H9 (cell line): ENCODE results near the gene DHRS4L2. TPM values are rescaled to one million over a fixed set of nuclear protein-coding genes. Genes with fewer than 3 reads are reported as not detected.

Experiments
- DNase-seq: peaks from one replicate; pipeline ENCODE4 v3.0.0-alpha.2; 2017
- H2AFZ ChIP-seq: one replicate; pipeline ENCODE4 v1.6.1; 2013; ENCODE audit warnings: mild to moderate bottlenecking, low read length, control low read depth, moderate library complexity
- H2AK5ac ChIP-seq: 2 replicates; pipeline ENCODE4 v1.6.1; 2013; ENCODE audit warnings: low read length, control low read depth, mixed read lengths; ENCODE audit not compliant: insufficient read length
- H2BK120ac ChIP-seq: one replicate; pipeline ENCODE4 v1.6.1; 2013; ENCODE audit warnings: low read depth, mild to moderate bottlenecking, low read length, control low read depth, inconsistent platforms; ENCODE audit not compliant: poor library complexity, severe bottlenecking
- H2BK12ac ChIP-seq: 2 replicates; pipeline ENCODE4 v1.6.1; 2013; ENCODE audit warnings: low read length, control low read depth, mixed read lengths, low read depth; ENCODE audit not compliant: insufficient read length
- H2BK15ac ChIP-seq: 2 replicates; pipeline ENCODE4 v1.6.1; 2013; ENCODE audit warnings: low read depth, low read length, control low read depth
- H2BK20ac ChIP-seq: one replicate; pipeline ENCODE4 v1.6.1; 2013; ENCODE audit warnings: low read depth, mild to moderate bottlenecking, low read length, control low read depth, inconsistent platforms; ENCODE audit not compliant: poor library complexity, severe bottlenecking
- H2BK5ac ChIP-seq: 2 replicates; pipeline ENCODE4 v1.6.1; 2013; ENCODE audit warnings: low read length, control low read depth, mixed read lengths; ENCODE audit not compliant: insufficient read length
- H3K14ac ChIP-seq: 2 replicates; pipeline ENCODE4 v1.6.1; 2013; ENCODE audit warnings: low read length, control low read depth; ENCODE audit not compliant: insufficient read depth
- H3K18ac ChIP-seq: 2 replicates; pipeline ENCODE4 v1.6.1; 2013; ENCODE audit warnings: low read depth, mild to moderate bottlenecking, mixed read lengths, low read length, control low read depth; ENCODE audit not compliant: insufficient read length
- H3K23ac ChIP-seq: 2 replicates; pipeline ENCODE4 v1.6.1; 2013; ENCODE audit warnings: low read length, control low read depth, mixed read lengths, low read depth; ENCODE audit not compliant: insufficient read length
- H3K23me2 ChIP-seq: 2 replicates; pipeline ENCODE4 v1.6.1; 2013; ENCODE audit warnings: low read depth, mild to moderate bottlenecking, mixed read lengths, low read length, control low read depth; ENCODE audit not compliant: insufficient read length, poor library complexity, severe bottlenecking
- H3K27ac ChIP-seq: 2 replicates; pipeline ENCODE4 v1.5.1; 2013; ENCODE audit warnings: low read length, control low read depth, mixed read lengths, low read depth; ENCODE audit not compliant: insufficient read length
- H3K27me3 ChIP-seq: 2 replicates; pipeline ENCODE4 v1.6.1; 2013; ENCODE audit warnings: low read length, control low read depth, inconsistent platforms; ENCODE audit not compliant: insufficient read depth
- H3K4ac ChIP-seq: 2 replicates; pipeline ENCODE4 v1.6.1; 2013; ENCODE audit warnings: low read depth, mild to moderate bottlenecking, control low read depth, inconsistent platforms, low read length, moderate library complexity
- H3K4me1 ChIP-seq: 2 replicates; pipeline ENCODE4 v1.6.1; 2013; ENCODE audit warnings: low read length, control low read depth, inconsistent platforms; ENCODE audit not compliant: insufficient read depth
- H3K4me2 ChIP-seq: 2 replicates; pipeline ENCODE4 v1.6.1; 2013; ENCODE audit warnings: low read length, control low read depth, mixed read lengths; ENCODE audit not compliant: insufficient read length, insufficient read depth
- H3K56ac ChIP-seq: 2 replicates; pipeline ENCODE4 v1.6.1; 2013; ENCODE audit warnings: low read depth, mild to moderate bottlenecking, mixed read lengths, low read length, control low read depth; ENCODE audit not compliant: insufficient read length
- H3K79me1 ChIP-seq: 2 replicates; pipeline ENCODE4 v1.6.1; 2013; ENCODE audit warnings: low read depth, mild to moderate bottlenecking, moderate library complexity, low read length, control low read depth, inconsistent platforms; ENCODE audit not compliant: insufficient read depth, poor library complexity, severe bottlenecking
- H3K79me2 ChIP-seq: 2 replicates; pipeline ENCODE4 v1.6.1; 2013; ENCODE audit warnings: low read length, control low read depth, inconsistent platforms; ENCODE audit not compliant: insufficient read depth
- H3K9ac ChIP-seq: 2 replicates; pipeline ENCODE4 v1.6.1; 2013; ENCODE audit warnings: low read length, control low read depth, mixed read lengths; ENCODE audit not compliant: insufficient read length; ENCODE audit errors: extremely low read depth
- H3K9me3 ChIP-seq: one replicate; pipeline ENCODE4 v1.6.1; 2013; ENCODE audit warnings: low read depth, low read length, inconsistent platforms; ENCODE audit not compliant: control insufficient read depth
- H3T11ph ChIP-seq: one replicate; pipeline ENCODE4 v1.6.1; 2013; ENCODE audit warnings: mild to moderate bottlenecking, low read length, control low read depth, inconsistent platforms
- H4K20me1 ChIP-seq: one replicate; pipeline ENCODE4 v1.6.1; 2013; ENCODE audit not compliant: control insufficient read depth, insufficient read length, insufficient read depth
- H4K5ac ChIP-seq: 2 replicates; pipeline ENCODE4 v1.6.1; 2013; ENCODE audit warnings: low read depth, mild to moderate bottlenecking, mixed read lengths, low read length, control low read depth; ENCODE audit not compliant: insufficient read length
- H4K8ac ChIP-seq: replicated peaks from 2 replicates; pipeline ENCODE4 v1.6.1; 2013; ENCODE audit warnings: low read length, control low read depth, mixed read lengths, low read depth; ENCODE audit not compliant: insufficient read length
- H4K91ac ChIP-seq: 2 replicates; pipeline ENCODE4 v1.6.1; 2013; ENCODE audit warnings: low read depth, mild to moderate bottlenecking, moderate library complexity, mixed read lengths, low read length, control low read depth; ENCODE audit not compliant: insufficient read length
- H3K27ac Mint-ChIP-seq, 3 experiments: 2 replicates in 2 of 3; 3 replicates in 1 of 3; pipeline ENCODE4 v1.8.0; 2020 to 2021; ENCODE audit warnings: mixed read lengths in 3 of 3, mild to moderate bottlenecking in 1 of 3, moderate library complexity in 1 of 3
- H3K27me3 Mint-ChIP-seq: 2 replicates; pipeline ENCODE4 v1.8.0; 2021; ENCODE audit warnings: low read depth, mild to moderate bottlenecking, moderate library complexity, mixed read lengths
- H3K36me3 Mint-ChIP-seq, 3 experiments: 2 replicates in 2 of 3; 3 replicates in 1 of 3; pipeline ENCODE4 v1.8.0; 2020 to 2021; ENCODE audit warnings: low read depth in 3 of 3, mixed read lengths in 3 of 3; ENCODE audit not compliant: insufficient read depth in 1 of 3
- H3K4me1 Mint-ChIP-seq, 2 experiments: 2 replicates each; pipeline ENCODE4 v1.8.0; 2020; ENCODE audit warnings: mixed read lengths in 2 of 2
- H3K4me3 Mint-ChIP-seq, 2 experiments: 2 replicates in 1 of 2; 3 replicates in 1 of 2; pipeline ENCODE4 v1.8.0; 2020 to 2021; ENCODE audit warnings: mild to moderate bottlenecking in 2 of 2, mixed read lengths in 2 of 2, moderate library complexity in 1 of 2
- H3K9me3 Mint-ChIP-seq, 2 experiments: 2 replicates in 1 of 2; 3 replicates in 1 of 2; pipeline ENCODE4 v1.8.0; 2020; ENCODE audit warnings: mild to moderate bottlenecking in 2 of 2, mixed read lengths in 2 of 2, moderate library complexity in 1 of 2
- WGBS: extraction: QIAGEN DNeasy Blood & Tissue Kit; methylation state at CpG from one replicate; pipeline ENCODE4 v1.1.7; 2013; ENCODE audit warnings: missing lambda C conversion rate, low lambda C conversion rate, mixed read lengths; ENCODE audit not compliant: insufficient read length; ENCODE audit errors: extremely low coverage; 5-methylcytosine and 5-hydroxymethylcytosine counted together
- total RNA-seq: library from RNA; stranded (reverse); gene quantifications from 2 replicates; pipeline ENCODE4 v1.2.1, GENCODE V29; 2021
- TF ChIP-seq, protein P1 (sequence below): fragments of 200-600 bp; sonication (generic); conservative IDR thresholded peaks from 3 replicates; pipeline ENCODE4 v1.8.0; 2021; ENCODE audit warnings: antibody characterized with exemption, mild to moderate bottlenecking

DHRS4L2 gene
- total RNA-seq, 1 experiment from 2014 or later: 10.2 TPM

DNA sequence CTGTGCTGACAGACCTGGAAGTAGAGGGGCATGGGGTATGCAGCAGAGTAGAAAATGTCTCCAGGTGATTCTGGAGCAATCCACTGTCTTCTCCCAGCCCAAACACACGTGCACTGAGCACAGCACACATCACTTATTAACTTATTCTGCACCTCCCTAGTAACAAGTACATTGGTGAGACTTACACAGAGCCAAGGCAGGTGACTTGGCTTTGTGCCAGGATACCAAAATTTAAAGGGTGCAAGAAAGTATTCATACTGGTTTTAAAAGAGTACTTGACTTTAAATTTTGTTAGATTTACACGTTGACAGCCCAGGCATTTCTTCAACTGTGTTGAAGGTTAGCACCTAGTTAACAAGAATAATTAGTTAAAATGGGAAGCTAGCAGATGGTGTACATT, 52.0 kb downstream of the DHRS4L2 start:
- no peak overlapping the region; a peak in 1 of 7 replicates for H3K27ac Mint-ChIP-seq

More for the DNA sequence above, 52.0 kb downstream of the DHRS4L2 start:
- no CpG with 5 or more reads among the region's 2 CpGs for WGBS
- Histone ChIP-seq H3K79me2 (no peaks in the 10 kb centered on the region), H3K18ac (no peak overlapping the region), H3K4me2 (no peak overlapping the region), H3K4me1 (no peaks in the 10 kb centered on the region), H3T11ph (no peak overlapping the region), H4K8ac (no peak overlapping the region), H2AFZ (no peak overlapping the region), H3K9ac (no peak overlapping the region), H3K9me3 (no peaks in the 10 kb centered on the region), H3K79me1 (no peaks in the 10 kb centered on the region), H2AK5ac (no peak overlapping the region), H2BK12ac (no peak overlapping the region), H2BK20ac (no peak overlapping the region), H3K23me2 (peaks cover 5% of the 10 kb centered on the region), H3K27me3 (no peaks in the 10 kb centered on the region), H4K20me1 (no peaks in the 10 kb centered on the region), H2BK5ac (no peak overlapping the region), H4K91ac (no peak overlapping the region), H3K27ac (no peak overlapping the region), H2BK15ac (no peak overlapping the region), H3K4ac (no peak overlapping the region), H3K56ac (no peak overlapping the region), H3K23ac (no peak overlapping the region), H4K5ac (no peak overlapping the region), H2BK120ac (no peak overlapping the region), H3K14ac (no peak overlapping the region)
- DNase-seq: no peak
- H3K36me3 Mint-ChIP-seq: 0 out of 7 replicates have a peak, but pooled peaks cover 0 to 2% (median 0%) of the 10 kb centered on the region in 3 experiments
- H3K4me3 Mint-ChIP-seq: no peak overlapping the region
- peaks cover 11 to 12% of the 10 kb centered on the region in 2 experiments; a peak in 3 of 4 replicates for H3K4me1 Mint-ChIP-seq
- no peaks in the 10 kb centered on the region; a peak in 3 of 5 replicates for H3K9me3 Mint-ChIP-seq
- TF ChIP-seq, protein P1, sequence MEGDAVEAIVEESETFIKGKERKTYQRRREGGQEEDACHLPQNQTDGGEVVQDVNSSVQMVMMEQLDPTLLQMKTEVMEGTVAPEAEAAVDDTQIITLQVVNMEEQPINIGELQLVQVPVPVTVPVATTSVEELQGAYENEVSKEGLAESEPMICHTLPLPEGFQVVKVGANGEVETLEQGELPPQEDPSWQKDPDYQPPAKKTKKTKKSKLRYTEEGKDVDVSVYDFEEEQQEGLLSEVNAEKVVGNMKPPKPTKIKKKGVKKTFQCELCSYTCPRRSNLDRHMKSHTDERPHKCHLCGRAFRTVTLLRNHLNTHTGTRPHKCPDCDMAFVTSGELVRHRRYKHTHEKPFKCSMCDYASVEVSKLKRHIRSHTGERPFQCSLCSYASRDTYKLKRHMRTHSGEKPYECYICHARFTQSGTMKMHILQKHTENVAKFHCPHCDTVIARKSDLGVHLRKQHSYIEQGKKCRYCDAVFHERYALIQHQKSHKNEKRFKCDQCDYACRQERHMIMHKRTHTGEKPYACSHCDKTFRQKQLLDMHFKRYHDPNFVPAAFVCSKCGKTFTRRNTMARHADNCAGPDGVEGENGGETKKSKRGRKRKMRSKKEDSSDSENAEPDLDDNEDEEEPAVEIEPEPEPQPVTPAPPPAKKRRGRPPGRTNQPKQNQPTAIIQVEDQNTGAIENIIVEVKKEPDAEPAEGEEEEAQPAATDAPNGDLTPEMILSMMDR: no peak
- peaks cover 15% of the 10 kb centered on the region for H3K27me3 Mint-ChIP-seq
